ENCODE data around the gene MEPCE. TPM values are rescaled to one million over a fixed set of nuclear protein-coding genes. Genes with fewer than 3 reads are reported as not detected.
"Not testable (repeated sequence)": the region's sequence is repeated elsewhere in the genome, so short reads cannot be mapped to it uniquely, and the experiment has no call there.

Gene MEPCE
- total RNA-seq, 1 donor from 2014 or later: 36.3 TPM

GRCh38 chr7:100444311-100445278 is 15.0 kb downstream of the MEPCE start:
- no peaks in the 10 kb centered on the region for H3K9me3 ChIP-seq
- peak overlapping the region; percentile 74 for H3K27ac ChIP-seq
- no peak overlapping the region for H3K4me3 ChIP-seq
- no peaks in the 10 kb centered on the region for H3K36me3 ChIP-seq
- ATAC-seq (peak; percentile 77), DNase-seq (peak; percentile 52)
- no peaks in the 10 kb centered on the region for H3K27me3 ChIP-seq
- TF ChIP-seq CTCF (IDR thresholded peaks at IDR 0.05): no peak
- intact Hi-C loops (cut with DNase I): no loop called here
- peaks cover 11% of the 10 kb centered on the region for H3K4me1 ChIP-seq

GRCh38 chr7:100446040-100446439 is 16.4 kb downstream of the MEPCE start:
- Histone ChIP-seq H3K9me3 (no peaks in the 10 kb centered on the region), H3K4me1 (peaks cover 11% of the 10 kb centered on the region), H3K27ac (no peak overlapping the region), H3K27me3 (no peaks in the 10 kb centered on the region), H3K4me3 (no peak overlapping the region), H3K36me3 (no peaks in the 10 kb centered on the region)
- ATAC-seq: no peak
- intact Hi-C loops (cut with DNase I): no loop called here
- no peak for TF ChIP-seq CTCF (IDR thresholded peaks at IDR 0.05)
- no peak for DNase-seq

- H3K36me3 ChIP-seq; H3K27ac ChIP-seq; DNase-seq; ATAC-seq; H3K4me3 ChIP-seq; H3K9me3 ChIP-seq; H3K27me3 ChIP-seq; intact Hi-C loops (cut with DNase I): not testable (repeated sequence)
- peaks cover 11% of the 10 kb centered on the region for H3K4me1 ChIP-seq
Observed at GRCh38 chr7:100447363-100447762, 17.7 kb downstream of the MEPCE start.

- Histone ChIP-seq H3K4me1 (peaks cover 11% of the 10 kb centered on the region), H3K4me3 (no peak overlapping the region), H3K36me3 (no peaks in the 10 kb centered on the region), H3K27me3 (no peaks in the 10 kb centered on the region), H3K27ac (no peak overlapping the region), H3K9me3 (no peaks in the 10 kb centered on the region)
- intact Hi-C loops (cut with DNase I): no loop called here
- no peak for DNase-seq
- no peak for TF ChIP-seq CTCF (IDR thresholded peaks at IDR 0.05)
- ATAC-seq: no peak
Observed at GRCh38 chr7:100449190-100449795, 19.7 kb downstream of the MEPCE start.

- no peaks in the 10 kb centered on the region for H3K27me3 ChIP-seq
- no peak for TF ChIP-seq CTCF (IDR thresholded peaks at IDR 0.05)
- intact Hi-C loops (cut with DNase I): no loop called here
- H3K4me3 ChIP-seq: no peak overlapping the region
- no peaks in the 10 kb centered on the region for H3K4me1 ChIP-seq
- no peaks in the 10 kb centered on the region for H3K9me3 ChIP-seq
- H3K36me3 ChIP-seq: no peaks in the 10 kb centered on the region
- ATAC-seq (no peak), DNase-seq (no peak)
- no peak overlapping the region for H3K27ac ChIP-seq
Observed at GRCh38 chr7:100452513-100452912, 22.9 kb downstream of the MEPCE start.

- H3K9me3 ChIP-seq; H3K27ac ChIP-seq; intact Hi-C loops (cut with DNase I); H3K36me3 ChIP-seq; ATAC-seq; H3K4me3 ChIP-seq; H3K4me1 ChIP-seq; DNase-seq; H3K27me3 ChIP-seq: not testable (repeated sequence)
Observed at GRCh38 chr7:100453854-100454253, 24.2 kb downstream of the MEPCE start.

Data from upper lobe of right lung (tissue), 1 donor.